ENCODE measurements around the gene OSBP2. TPM values are rescaled to one million over a fixed set of nuclear protein-coding genes. Genes with fewer than 3 reads are reported as not detected.

The OSBP2 gene
- total RNA-seq, 3 donors from 2014 or later = 2.9 to 5.3 (median 3.4) TPM

- Histone ChIP-seq H3K4me3 (no peak overlapping the region), H3K4me1 (ENCODE audit: low read depth) (peaks cover 12% of the 10 kb centered on the region), H3K9me3 (no peaks in the 10 kb centered on the region), H3K36me3 (ENCODE audit: low read depth) (no peaks in the 10 kb centered on the region)
- TF ChIP-seq CTCF (IDR thresholded peaks at IDR 0.05) = no peak
- intact Hi-C loops (cut with DNase I, micrococcal nuclease) = no loop called here
- no peak for DNase-seq
- no peak for ATAC-seq
Measured at GRCh38 chr22:30695871-30696655, 1.4 kb downstream of the OSBP2 start.

GRCh38 chr22:30697975-30698374 is 3.3 kb downstream of the OSBP2 start:
- ATAC-seq = no peak

GRCh38 chr22:30701872-30702271 is 7.2 kb downstream of the OSBP2 start:
- TF ChIP-seq CTCF (IDR thresholded peaks at IDR 0.05) = no peak
- intact Hi-C loops (cut with DNase I, micrococcal nuclease) = no loop called here
- Histone ChIP-seq H3K4me3 (no peak overlapping the region), H3K4me1 (ENCODE audit: low read depth) (no peaks in the 10 kb centered on the region), H3K36me3 (ENCODE audit: low read depth) (no peaks in the 10 kb centered on the region), H3K9me3 (no peaks in the 10 kb centered on the region)
- ATAC-seq (no peak), DNase-seq (no peak)

More at GRCh38 chr22:30697975-30698374, 3.3 kb downstream of the OSBP2 start:
- H3K36me3 ChIP-seq (ENCODE audit: low read depth) = no peaks in the 10 kb centered on the region
- H3K9me3 ChIP-seq = no peaks in the 10 kb centered on the region
- no peak for DNase-seq
- H3K4me3 ChIP-seq = no peak overlapping the region
- no peak for TF ChIP-seq CTCF (IDR thresholded peaks at IDR 0.05)
- intact Hi-C loops (cut with DNase I, micrococcal nuclease) = no loop called here
- H3K4me1 ChIP-seq (ENCODE audit: low read depth) = peaks cover 12% of the 10 kb centered on the region

- DNase-seq = no peak
- Histone ChIP-seq H3K4me3 (no peak overlapping the region), H3K4me1 (ENCODE audit: low read depth) (no peaks in the 10 kb centered on the region), H3K36me3 (ENCODE audit: low read depth) (no peaks in the 10 kb centered on the region), H3K9me3 (no peaks in the 10 kb centered on the region)
- no peak for TF ChIP-seq CTCF (IDR thresholded peaks at IDR 0.05)
- intact Hi-C loops (cut with DNase I, micrococcal nuclease) = no loop called here
- ATAC-seq = no peak
Measured at GRCh38 chr22:30702856-30703255, 8.2 kb downstream of the OSBP2 start.

- H3K36me3 ChIP-seq (ENCODE audit: low read depth) = no peaks in the 10 kb centered on the region
- no peak overlapping the region for H3K4me3 ChIP-seq
- no peaks in the 10 kb centered on the region for H3K9me3 ChIP-seq
- ATAC-seq = no peak
- DNase-seq = no peak
- intact Hi-C loops (cut with DNase I, micrococcal nuclease) = no loop called here
- H3K4me1 ChIP-seq (ENCODE audit: low read depth) = no peaks in the 10 kb centered on the region
- no peak for TF ChIP-seq CTCF (IDR thresholded peaks at IDR 0.05)
Measured at GRCh38 chr22:30704978-30705377, 10.3 kb downstream of the OSBP2 start.

Measured in mucosa of descending colon (tissue), 3 donors.